MCF 10A (cell line): ENCODE results near the gene IFIT1B. TPM values are rescaled to one million over a fixed set of nuclear protein-coding genes. Genes with fewer than 3 reads are reported as not detected.

ENCODE experiments used
- BruUV-seq: library from RNA; stranded (reverse); fragments of 400-500 nt; replicated peaks from 2 replicates; lab custom pipeline; 2021; lab: Mats Ljungman, UMichigan
- CTCF ChIA-PET: fragments of 300-600 bp; sonication (Branson Sonifier 250); formaldehyde crosslinking; extraction: SDS; loops from one replicate; lab custom pipeline; 2021; ENCODE audit warnings: antibody characterized with exemption, inconsistent platforms; lab: Yijun Ruan, JAX
- POLR2A ChIA-PET: fragments of 300-600, 350-650 bp; sonication (Branson Sonifier 250); formaldehyde crosslinking; extraction: SDS; loops from one replicate; lab custom pipeline; 2020; ENCODE audit warnings: antibody characterized with exemption, inconsistent platforms; lab: Yijun Ruan, JAX
- DNase-seq: peaks from one replicate; pipeline ENCODE4 v3.0.0-alpha.2; 2018; ENCODE audit not compliant: unreplicated experiment
- H3K27ac Mint-ChIP-seq: one replicate; pipeline ENCODE4 v1.8.0; 2022; ENCODE audit warnings: mild to moderate bottlenecking, low read depth, mixed read lengths; ENCODE audit not compliant: unreplicated experiment
- H3K27me3 Mint-ChIP-seq: one replicate; pipeline ENCODE4 v1.8.0; 2022; ENCODE audit warnings: mixed read lengths; ENCODE audit not compliant: insufficient read depth, unreplicated experiment
- H3K36me3 Mint-ChIP-seq: one replicate; pipeline ENCODE4 v1.8.0; 2022; ENCODE audit warnings: mild to moderate bottlenecking, moderate library complexity, mixed read lengths; ENCODE audit not compliant: insufficient read depth, unreplicated experiment
- H3K4me1 Mint-ChIP-seq: one replicate; pipeline ENCODE4 v1.8.0; 2022; ENCODE audit warnings: mixed read lengths; ENCODE audit not compliant: insufficient read depth, unreplicated experiment
- H3K4me3 Mint-ChIP-seq: one replicate; pipeline ENCODE4 v1.8.0; 2022; ENCODE audit warnings: mild to moderate bottlenecking, moderate library complexity, mixed read lengths; ENCODE audit not compliant: unreplicated experiment
- H3K9me3 Mint-ChIP-seq: one replicate; pipeline ENCODE4 v1.8.0; 2022; ENCODE audit warnings: mixed read lengths; ENCODE audit not compliant: unreplicated experiment
- intact Hi-C: fragments of 100-400 bp; cut with micrococcal nuclease; formaldehyde crosslinking; loops from 2 replicates; pipeline ENCODE4 v1.14.1; 2022
- total RNA-seq: library from RNA; stranded (reverse); gene quantifications from 2 replicates; pipeline ENCODE4 v1.2.3, GENCODE V29; 2022
- TF ChIP-seq, protein P1 (sequence below): fragments of 200-600 bp; IDR thresholded peaks from one replicate; pipeline ENCODE4 v1.8.0; 2022; ENCODE audit warnings: antibody characterized with exemption, mild to moderate bottlenecking; ENCODE audit not compliant: unreplicated experiment

Gene IFIT1B
- total RNA-seq, 1 experiment from 2014 or later: not detected

DNA sequence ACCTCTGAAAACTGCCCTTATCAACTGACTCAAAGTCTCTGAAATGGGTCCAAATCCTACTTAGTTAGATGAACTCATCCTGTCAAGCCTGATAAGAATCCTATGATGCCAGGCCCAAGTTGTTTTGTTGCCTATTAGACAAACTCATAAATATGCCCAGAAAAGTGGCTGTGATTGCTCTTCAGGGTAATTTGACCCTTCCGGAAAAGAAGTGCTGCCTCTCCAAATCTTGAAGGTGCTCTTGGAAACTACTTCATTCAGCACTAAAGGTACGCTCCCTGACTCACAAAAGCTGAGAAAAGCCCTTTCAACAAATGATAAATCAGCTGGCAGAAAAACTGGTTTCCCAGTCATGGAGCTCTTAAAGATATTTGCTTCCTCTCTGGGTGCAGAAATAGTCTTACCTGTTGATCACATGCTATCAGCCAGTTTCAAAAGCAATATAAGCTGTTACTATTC lies 43.2 kb downstream of the IFIT1B start:
- H3K9me3 Mint-ChIP-seq: no peaks in the 10 kb centered on the region

DNA sequence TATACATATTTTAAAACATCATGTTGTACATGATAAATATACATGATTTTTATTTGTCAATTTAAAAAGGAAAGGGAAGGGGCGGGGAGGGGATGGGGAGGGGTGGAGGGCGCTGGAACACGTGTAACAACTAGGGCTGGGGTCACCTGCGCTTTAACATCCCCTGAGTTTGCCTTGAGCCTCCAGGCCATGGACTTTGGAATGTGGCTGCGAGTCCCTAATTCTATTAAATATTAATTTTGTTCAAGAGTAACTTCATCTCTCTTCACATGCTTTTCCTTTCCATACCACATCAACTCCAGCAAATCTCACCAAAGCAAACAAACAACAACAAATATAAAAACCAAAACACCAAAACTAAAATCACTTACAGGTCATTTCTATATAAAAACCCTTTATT lies 47.1 kb downstream of the IFIT1B start:
- TF ChIP-seq, protein P1, sequence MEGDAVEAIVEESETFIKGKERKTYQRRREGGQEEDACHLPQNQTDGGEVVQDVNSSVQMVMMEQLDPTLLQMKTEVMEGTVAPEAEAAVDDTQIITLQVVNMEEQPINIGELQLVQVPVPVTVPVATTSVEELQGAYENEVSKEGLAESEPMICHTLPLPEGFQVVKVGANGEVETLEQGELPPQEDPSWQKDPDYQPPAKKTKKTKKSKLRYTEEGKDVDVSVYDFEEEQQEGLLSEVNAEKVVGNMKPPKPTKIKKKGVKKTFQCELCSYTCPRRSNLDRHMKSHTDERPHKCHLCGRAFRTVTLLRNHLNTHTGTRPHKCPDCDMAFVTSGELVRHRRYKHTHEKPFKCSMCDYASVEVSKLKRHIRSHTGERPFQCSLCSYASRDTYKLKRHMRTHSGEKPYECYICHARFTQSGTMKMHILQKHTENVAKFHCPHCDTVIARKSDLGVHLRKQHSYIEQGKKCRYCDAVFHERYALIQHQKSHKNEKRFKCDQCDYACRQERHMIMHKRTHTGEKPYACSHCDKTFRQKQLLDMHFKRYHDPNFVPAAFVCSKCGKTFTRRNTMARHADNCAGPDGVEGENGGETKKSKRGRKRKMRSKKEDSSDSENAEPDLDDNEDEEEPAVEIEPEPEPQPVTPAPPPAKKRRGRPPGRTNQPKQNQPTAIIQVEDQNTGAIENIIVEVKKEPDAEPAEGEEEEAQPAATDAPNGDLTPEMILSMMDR: no peak
- no peak for DNase-seq
- ChIA-PET CTCF (interaction anchor here (1.2 to 3.2 kb wide), 3 partner anchors 132 to 140 kb away, joined by 3 to 17 read pairs (median 16); no protein-coding TSS in a partner anchor), POLR2A (no interaction called here)
- no TSS peak for BruUV-seq
- intact Hi-C loops: loop anchor here (5.0 kb wide), 3 partner anchors 277 to 1437 kb away; partner anchors contain the start of gene KIF20B
- Mint-ChIP-seq H3K27ac (no peak overlapping the region), H3K4me3 (no peak overlapping the region), H3K27me3 (no peaks in the 10 kb centered on the region), H3K9me3 (no peaks in the 10 kb centered on the region), H3K4me1 (peaks cover 26% of the 10 kb centered on the region), H3K36me3 (peaks cover 7% of the 10 kb centered on the region)

More for the DNA sequence above, 43.2 kb downstream of the IFIT1B start:
- intact Hi-C loops: no loop called here
- no peak for DNase-seq
- H3K27ac Mint-ChIP-seq: no peak overlapping the region
- H3K4me3 Mint-ChIP-seq: no peak overlapping the region
- TF ChIP-seq, protein P1: no peak
- POLR2A ChIA-PET: interaction anchor here (1.7 kb wide), 1 partner anchor 280 kb away, joined by 5 read pairs; the partner anchor contains the start of gene KIF20B
- peaks cover 8% of the 10 kb centered on the region for H3K4me1 Mint-ChIP-seq
- CTCF ChIA-PET: interaction anchor here (0.5 to 1.0 kb wide), 4 partner anchors 141 to 194 kb away, joined by 3 read pairs; no protein-coding TSS in a partner anchor
- H3K27me3 Mint-ChIP-seq: no peaks in the 10 kb centered on the region
- H3K36me3 Mint-ChIP-seq: peaks cover 22% of the 10 kb centered on the region
- no TSS peak for BruUV-seq

DNA sequence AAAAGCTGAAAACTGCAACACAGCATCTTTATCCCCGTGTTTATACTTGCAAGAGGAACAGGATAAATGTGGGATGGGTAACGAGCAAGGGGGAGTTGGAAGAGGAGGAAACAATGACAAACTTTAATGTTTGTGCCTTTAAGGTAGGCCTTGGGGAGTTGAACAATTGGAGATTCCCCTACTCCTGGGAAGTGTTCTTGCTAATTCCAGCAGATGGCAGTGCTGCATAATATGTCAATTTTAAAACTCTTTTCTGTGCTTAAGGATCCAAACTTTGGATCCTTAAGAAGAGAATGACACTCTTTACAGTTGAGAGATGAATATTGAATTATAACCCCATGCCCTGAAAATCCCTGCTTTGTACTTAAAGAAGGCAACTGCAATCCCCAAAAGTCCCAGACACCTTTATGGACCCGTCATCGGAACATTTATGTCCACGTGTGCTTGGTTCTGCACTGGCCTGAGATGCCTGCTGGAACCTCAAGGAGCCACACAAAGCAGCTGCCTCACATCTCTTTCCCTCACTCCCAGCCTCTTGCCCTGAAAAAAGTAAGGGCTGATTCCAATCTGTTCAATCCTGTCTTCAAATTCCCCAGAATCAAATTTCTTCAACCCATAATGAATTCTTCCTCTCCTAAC lies 48.5 kb downstream of the IFIT1B start:
- TF ChIP-seq, protein P1: peak; percentile 74
- intact Hi-C loops: loop anchor here (1.0 to 5.0 kb wide), 6 partner anchors 129 to 1436 kb away; partner anchors contain the start of gene KIF20B
- DNase-seq: peak; percentile 70
- Mint-ChIP-seq H3K4me1 (peaks cover 26% of the 10 kb centered on the region), H3K27me3 (no peaks in the 10 kb centered on the region), H3K9me3 (no peaks in the 10 kb centered on the region), H3K36me3 (peaks cover under 1% of the 10 kb centered on the region), H3K27ac (no peak overlapping the region), H3K4me3 (no peak overlapping the region)
- POLR2A ChIA-PET: interaction anchor here (0.9 to 1.3 kb wide), 2 partner anchors 131 to 138 kb away, joined by 3 read pairs; no protein-coding TSS in a partner anchor
- no TSS peak for BruUV-seq
- CTCF ChIA-PET: interaction anchor here (0.6 to 4.4 kb wide), 11 partner anchors 9 to 388 kb away, joined by 3 to 32 read pairs (median 4); no protein-coding TSS in a partner anchor

DNA sequence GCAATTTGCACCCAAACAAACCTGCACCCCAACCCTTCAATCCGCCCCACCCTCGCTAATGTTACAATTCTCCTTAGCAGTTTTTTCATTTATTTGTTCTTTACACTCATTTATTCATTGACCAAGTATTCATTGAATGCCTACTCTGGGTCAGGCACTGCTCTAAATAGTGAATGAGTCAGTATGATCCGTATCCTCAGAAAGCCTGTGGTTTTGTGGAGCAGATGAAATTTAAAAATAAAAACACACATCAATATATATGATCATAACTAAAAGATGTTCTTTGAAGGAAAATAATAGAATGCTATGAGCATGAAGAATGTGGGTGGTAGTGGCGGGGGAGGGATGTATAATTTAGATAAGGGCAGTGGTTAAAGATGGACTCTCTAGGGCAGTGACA lies 49.8 kb downstream of the IFIT1B start:
- TF ChIP-seq, protein P1: no peak
- Mint-ChIP-seq H3K36me3 (no peaks in the 10 kb centered on the region), H3K27me3 (no peaks in the 10 kb centered on the region), H3K27ac (peak overlapping the region; percentile 38), H3K4me1 (peaks cover 36% of the 10 kb centered on the region), H3K4me3 (no peak overlapping the region), H3K9me3 (no peaks in the 10 kb centered on the region)
- POLR2A ChIA-PET: interaction anchor here (0.6 to 2.7 kb wide), 6 partner anchors 38 to 279 kb away, joined by 3 to 6 read pairs (median 4); no protein-coding TSS in a partner anchor
- intact Hi-C loops: loop anchor here (2.0 to 5.0 kb wide), 4 partner anchors 275 to 1435 kb away; partner anchors contain the start of gene KIF20B
- peak; percentile 21 for DNase-seq
- CTCF ChIA-PET: interaction anchor here (0.7 to 4.4 kb wide), 5 partner anchors 39 to 137 kb away, joined by 3 to 32 read pairs (median 16); no protein-coding TSS in a partner anchor
- no TSS peak for BruUV-seq
